Neural progenitor cell (in vitro differentiated cells): ENCODE results near the gene TRMO. TPM values are rescaled to one million over a fixed set of nuclear protein-coding genes. Genes with fewer than 3 reads are reported as not detected.
A peak's percentile ranks its signal among the peaks of the same experiment; 100 is the strongest.

Experiments used
- DNase-seq: peaks from one replicate; pipeline ENCODE4 v3.0.0-alpha.2; 2016; ENCODE audit warnings: low spot score
- H2AFZ ChIP-seq: fragments of 200-600 bp; sonication (generic); replicated peaks from 2 replicates; pipeline ENCODE4 v1.6.1; 2016; ENCODE audit warnings: antibody characterized with exemption
- H3F3A ChIP-seq: fragments of 200-600 bp; sonication (generic); 2 replicates; pipeline ENCODE4 v1.6.1; 2016; ENCODE audit warnings: antibody characterized with exemption, low read depth
- H3K27ac ChIP-seq: fragments of 200-600 bp; sonication (generic); 2 replicates; pipeline ENCODE4 v1.5.1; 2016; ENCODE audit warnings: mild to moderate bottlenecking
- H3K27me3 ChIP-seq: fragments of 200-600 bp; sonication (generic); 2 replicates; pipeline ENCODE4 v1.6.1; 2016; ENCODE audit warnings: mild to moderate bottlenecking, moderate library complexity
- H3K36me3 ChIP-seq: fragments of 200-600 bp; sonication (generic); 2 replicates; pipeline ENCODE4 v1.5.1; 2016
- H3K4me1 ChIP-seq: fragments of 200-600 bp; sonication (generic); 2 replicates; pipeline ENCODE4 v1.6.1; 2016; ENCODE audit warnings: mixed run types
- H3K4me2 ChIP-seq: fragments of 200-600 bp; sonication (generic); 2 replicates; pipeline ENCODE4 v1.6.1; 2016
- H3K4me3 ChIP-seq: fragments of 200-600 bp; sonication (generic); 2 replicates; pipeline ENCODE4 v1.5.1; 2016
- H3K79me2 ChIP-seq: fragments of 200-600 bp; sonication (generic); 2 replicates; pipeline ENCODE4 v1.6.1; 2016; ENCODE audit warnings: low read depth
- H3K9ac ChIP-seq: fragments of 200-600 bp; sonication (generic); 2 replicates; pipeline ENCODE4 v1.6.1; 2016
- H3K9me3 ChIP-seq: fragments of 200-600 bp; sonication (generic); 2 replicates; pipeline ENCODE4 v1.5.1; 2016; ENCODE audit warnings: low read depth
- H4K20me1 ChIP-seq: fragments of 200-600 bp; sonication (generic); 2 replicates; pipeline ENCODE4 v1.6.1; 2016; ENCODE audit warnings: low read depth
- H3K27ac Mint-ChIP-seq: 3 replicates; pipeline ENCODE4 v1.8.0; 2021; ENCODE audit warnings: mixed read lengths
- H3K27me3 Mint-ChIP-seq: 2 replicates; pipeline ENCODE4 v1.8.0; 2022; ENCODE audit warnings: low read depth, mild to moderate bottlenecking, inconsistent platforms, moderate library complexity, mixed read lengths; ENCODE audit not compliant: insufficient read depth
- H3K36me3 Mint-ChIP-seq: 3 replicates; pipeline ENCODE4 v1.8.0; 2021; ENCODE audit warnings: mixed read lengths
- H3K4me1 Mint-ChIP-seq: 3 replicates; pipeline ENCODE4 v1.8.0; 2021; ENCODE audit warnings: mixed read lengths
- H3K4me3 Mint-ChIP-seq: 3 replicates; pipeline ENCODE4 v1.8.0; 2021; ENCODE audit warnings: mild to moderate bottlenecking, moderate library complexity, mixed read lengths
- H3K9me3 Mint-ChIP-seq: 3 replicates; pipeline ENCODE4 v1.8.0; 2020; ENCODE audit warnings: mixed read lengths
- EZH2 ChIP-seq: fragments of 200-600 bp; sonication (generic); IDR thresholded peaks from 2 replicates; pipeline ENCODE4 v1.6.1; 2017; ENCODE audit warnings: antibody characterized with exemption, mild to moderate bottlenecking, moderate library complexity
- EZH2phosphoT487 ChIP-seq: fragments of 200-600 bp; sonication (generic); IDR thresholded peaks from 2 replicates; pipeline ENCODE4 v1.6.1; 2017; ENCODE audit warnings: antibody characterized with exemption
- total RNA-seq: library from RNA; depleted of rRNA; stranded (reverse); fragments of >200 nt; gene quantifications from 2 replicates; pipeline ENCODE4 v1.2.3, GENCODE V29; 2015; ENCODE audit warnings: low replicate concordance
- TF ChIP-seq, protein P1 (sequence below): fragments of 200-600 bp; sonication (generic); IDR thresholded peaks from 2 replicates; pipeline ENCODE4 v1.5.1; 2017; ENCODE audit warnings: antibody characterized with exemption, mild to moderate bottlenecking

TRMO gene
- total RNA-seq, 1 donor from 2014 or later, result 5.7 TPM

DNA sequence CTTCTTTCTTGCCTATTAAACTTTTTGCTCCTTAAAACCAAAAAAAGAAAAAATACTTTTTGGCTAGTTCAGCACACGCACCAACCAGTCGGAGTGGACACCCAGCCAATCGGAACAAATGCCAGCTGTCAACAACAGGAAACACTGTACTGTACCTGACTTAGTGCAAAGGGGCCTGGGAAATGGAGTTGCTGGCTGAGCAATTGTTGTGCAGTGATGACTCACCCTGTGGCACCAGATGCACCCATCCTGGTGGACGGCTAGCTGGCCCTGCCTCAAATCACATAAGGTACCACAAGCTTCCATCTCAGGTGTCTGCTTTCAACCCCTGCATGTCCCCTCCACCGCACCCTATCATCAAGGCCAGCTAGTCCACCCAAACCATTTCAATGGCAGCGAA is 48.4 kb downstream of the TRMO start:
- TF ChIP-seq EZH2 (no peak), EZH2phosphoT487 (no peak)
- TF ChIP-seq, protein P1, sequence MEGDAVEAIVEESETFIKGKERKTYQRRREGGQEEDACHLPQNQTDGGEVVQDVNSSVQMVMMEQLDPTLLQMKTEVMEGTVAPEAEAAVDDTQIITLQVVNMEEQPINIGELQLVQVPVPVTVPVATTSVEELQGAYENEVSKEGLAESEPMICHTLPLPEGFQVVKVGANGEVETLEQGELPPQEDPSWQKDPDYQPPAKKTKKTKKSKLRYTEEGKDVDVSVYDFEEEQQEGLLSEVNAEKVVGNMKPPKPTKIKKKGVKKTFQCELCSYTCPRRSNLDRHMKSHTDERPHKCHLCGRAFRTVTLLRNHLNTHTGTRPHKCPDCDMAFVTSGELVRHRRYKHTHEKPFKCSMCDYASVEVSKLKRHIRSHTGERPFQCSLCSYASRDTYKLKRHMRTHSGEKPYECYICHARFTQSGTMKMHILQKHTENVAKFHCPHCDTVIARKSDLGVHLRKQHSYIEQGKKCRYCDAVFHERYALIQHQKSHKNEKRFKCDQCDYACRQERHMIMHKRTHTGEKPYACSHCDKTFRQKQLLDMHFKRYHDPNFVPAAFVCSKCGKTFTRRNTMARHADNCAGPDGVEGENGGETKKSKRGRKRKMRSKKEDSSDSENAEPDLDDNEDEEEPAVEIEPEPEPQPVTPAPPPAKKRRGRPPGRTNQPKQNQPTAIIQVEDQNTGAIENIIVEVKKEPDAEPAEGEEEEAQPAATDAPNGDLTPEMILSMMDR, result no peak
- Histone ChIP-seq H2AFZ (peak overlapping the region; percentile 5), H3K9ac (no peak overlapping the region), H3F3A (no peaks in the 10 kb centered on the region), H3K4me3 (no peak overlapping the region), H3K4me1 (no peaks in the 10 kb centered on the region), H3K27me3 (peaks cover 5% of the 10 kb centered on the region), H4K20me1 (no peaks in the 10 kb centered on the region), H3K4me2 (no peak overlapping the region), H3K36me3 (no peaks in the 10 kb centered on the region), H3K27ac (no peak overlapping the region), H3K9me3 (no peaks in the 10 kb centered on the region), H3K79me2 (no peaks in the 10 kb centered on the region)
- Mint-ChIP-seq H3K4me3 (peak overlapping the region; percentile 11), H3K9me3 (no peaks in the 10 kb centered on the region), H3K27me3 (peaks cover 6% of the 10 kb centered on the region), H3K27ac (no peak overlapping the region), H3K36me3 (no peaks in the 10 kb centered on the region), H3K4me1 (peaks cover 11% of the 10 kb centered on the region)
- no peak for DNase-seq

DNA sequence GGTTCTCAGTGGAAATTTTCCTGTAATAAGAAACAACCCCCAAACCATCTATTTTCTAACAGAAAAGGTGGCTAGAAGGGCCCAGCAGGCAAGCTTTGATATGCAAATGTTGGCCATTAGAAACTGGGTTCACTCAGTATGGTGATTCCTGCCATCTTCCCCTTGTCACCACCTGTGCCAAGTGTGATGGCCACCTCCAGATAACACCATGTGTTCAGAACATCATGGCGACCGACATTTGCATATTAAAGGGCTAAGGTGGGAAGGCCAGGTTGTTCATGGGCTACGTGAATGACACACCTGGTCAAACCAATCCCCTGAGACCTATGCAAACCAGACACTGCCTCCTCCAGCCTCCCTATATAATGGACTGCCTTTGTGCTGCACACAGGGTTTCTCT is 48.9 kb downstream of the TRMO start:
- no peak overlapping the region for H3K27ac ChIP-seq
- H3K27me3 ChIP-seq, result peaks cover 5% of the 10 kb centered on the region
- Mint-ChIP-seq H3K4me3 (no peak overlapping the region), H3K27me3 (peaks cover 6% of the 10 kb centered on the region), H3K9me3 (no peaks in the 10 kb centered on the region), H3K4me1 (peaks cover 11% of the 10 kb centered on the region), H3K27ac (no peak overlapping the region), H3K36me3 (no peaks in the 10 kb centered on the region)
- H2AFZ ChIP-seq, result peak overlapping the region; percentile 5
- H3F3A ChIP-seq, result no peaks in the 10 kb centered on the region
- H3K79me2 ChIP-seq, result no peaks in the 10 kb centered on the region
- TF ChIP-seq EZH2phosphoT487 (no peak), EZH2 (no peak)
- TF ChIP-seq, protein P1, result no peak
- no peak overlapping the region for H3K4me3 ChIP-seq
- H3K9ac ChIP-seq, result no peak overlapping the region
- H4K20me1 ChIP-seq, result no peaks in the 10 kb centered on the region
- no peaks in the 10 kb centered on the region for H3K9me3 ChIP-seq
- H3K4me2 ChIP-seq, result no peak overlapping the region
- no peaks in the 10 kb centered on the region for H3K36me3 ChIP-seq
- no peak for DNase-seq
- no peaks in the 10 kb centered on the region for H3K4me1 ChIP-seq

DNA sequence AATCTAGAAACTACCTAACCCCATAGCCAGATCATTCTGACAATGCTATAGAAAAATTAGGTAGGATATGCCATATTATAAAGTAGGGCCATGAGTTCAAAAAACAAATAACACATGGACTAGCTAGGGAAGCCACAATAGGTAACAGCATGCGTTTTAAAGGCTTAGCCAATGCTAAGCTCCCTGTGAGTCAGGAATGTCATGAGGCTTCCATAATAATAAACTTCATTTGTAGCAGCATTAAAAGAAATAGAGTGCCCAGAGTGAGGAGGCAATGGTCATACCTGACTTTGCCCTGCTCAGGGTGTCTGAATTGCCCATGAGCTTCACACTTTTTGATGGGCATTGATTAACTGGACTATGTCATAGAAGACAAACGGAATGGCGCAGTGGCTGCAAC is 53.4 kb downstream of the TRMO start:
- no peak overlapping the region for H2AFZ ChIP-seq
- TF ChIP-seq, protein P1, result no peak
- TF ChIP-seq EZH2phosphoT487 (no peak), EZH2 (no peak)
- H3K27me3 ChIP-seq, result peaks cover 21% of the 10 kb centered on the region
- peaks cover 26% of the 10 kb centered on the region for H3K9me3 Mint-ChIP-seq
- H3K9me3 ChIP-seq, result peaks cover 10% of the 10 kb centered on the region
- no peaks in the 10 kb centered on the region for H3K4me1 ChIP-seq
- no peak overlapping the region for H3K4me3 ChIP-seq
- no peak overlapping the region for H3K9ac ChIP-seq
- no peaks in the 10 kb centered on the region for H3F3A ChIP-seq
- no peak overlapping the region for H3K27ac Mint-ChIP-seq
- H3K4me2 ChIP-seq, result no peak overlapping the region
- H3K79me2 ChIP-seq, result no peaks in the 10 kb centered on the region
- H3K27me3 Mint-ChIP-seq, result peaks cover 7% of the 10 kb centered on the region
- H3K4me1 Mint-ChIP-seq, result peaks cover 5% of the 10 kb centered on the region
- H3K27ac ChIP-seq, result no peak overlapping the region
- no peak overlapping the region for H3K4me3 Mint-ChIP-seq
- no peaks in the 10 kb centered on the region for H3K36me3 Mint-ChIP-seq
- no peaks in the 10 kb centered on the region for H4K20me1 ChIP-seq
- DNase-seq, result no peak
- H3K36me3 ChIP-seq, result no peaks in the 10 kb centered on the region
